Measurements from ENCODE around the gene SCARB1. TPM values are rescaled to one million over a fixed set of nuclear protein-coding genes. Genes with fewer than 3 reads are reported as not detected.
A peak's percentile ranks its signal among the peaks of the same experiment; 100 is the strongest.

SCARB1 gene
- total RNA-seq, 1 experiment from 2014 or later, result 31.3 TPM

DNA sequence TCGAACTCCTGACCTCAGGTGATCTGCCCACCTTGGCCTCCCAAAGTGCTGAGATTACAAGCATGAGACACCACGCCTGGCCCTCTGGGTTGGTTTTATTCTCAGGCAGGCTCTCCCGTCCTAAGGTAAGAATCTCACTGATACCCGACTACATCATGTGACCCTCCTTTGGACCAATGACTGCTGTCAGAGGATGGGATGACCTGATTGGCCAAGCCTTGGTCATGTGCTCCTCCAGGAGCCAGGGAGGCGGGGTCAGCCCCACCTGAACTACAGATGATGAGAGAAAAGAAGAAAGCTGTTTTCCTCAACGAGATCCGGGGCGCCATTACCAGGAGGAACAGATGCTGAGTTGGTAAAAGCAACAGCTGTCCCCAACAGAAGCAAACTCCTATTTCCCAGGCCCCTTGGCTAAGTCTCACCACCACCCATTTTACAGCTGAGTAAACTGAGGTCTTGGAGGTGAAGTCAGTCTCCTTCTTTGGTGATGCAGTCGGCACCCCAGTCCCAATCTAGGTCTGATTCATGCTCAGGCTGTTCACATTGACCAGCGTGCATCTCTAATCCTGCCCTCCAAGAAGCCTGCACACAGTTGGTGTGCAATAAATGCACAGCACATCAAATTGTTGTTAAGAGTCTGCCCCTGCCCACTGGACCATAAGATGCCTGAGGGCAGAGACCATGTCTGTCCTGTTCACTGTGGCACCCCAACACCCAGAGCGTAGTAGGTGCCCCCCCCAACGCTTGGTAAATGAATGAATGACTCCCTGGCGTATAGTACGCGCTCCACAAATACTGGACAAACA is 118.8 kb downstream of the SCARB1 start:
- Histone ChIP-seq H3K27ac (ENCODE audit: insufficient read length, low read depth, low read length) (no peak overlapping the region), H2BK12ac (ENCODE audit: insufficient read length, low read depth, low read length) (no peak overlapping the region), H3K79me1 (ENCODE audit: insufficient read depth, low read depth, low read length, poor library complexity, severe bottlenecking) (no peaks in the 10 kb centered on the region), H3K27me3 (ENCODE audit: insufficient read depth, low read length) (no peaks in the 10 kb centered on the region), H3K23ac (ENCODE audit: insufficient read length, low read depth, low read length) (no peak overlapping the region), H3K56ac (ENCODE audit: insufficient read length, low read depth, low read length) (no peak overlapping the region), H3K79me2 (ENCODE audit: insufficient read depth, low read length) (no peaks in the 10 kb centered on the region), H4K8ac (replicated peaks; ENCODE audit: insufficient read length, low read depth, low read length) (no peak overlapping the region), H3K9ac (ENCODE audit: extremely low read depth, insufficient read length, low read length) (no peak overlapping the region), H2BK15ac (ENCODE audit: low read depth, low read length) (no peak overlapping the region), H4K91ac (ENCODE audit: insufficient read length, low read depth, low read length) (no peak overlapping the region), H3K18ac (ENCODE audit: insufficient read length, low read depth, low read length) (no peak overlapping the region), H3K4me2 (ENCODE audit: insufficient read depth, insufficient read length, low read length) (no peak overlapping the region), H2AK5ac (ENCODE audit: insufficient read length, low read length) (no peak overlapping the region), H4K5ac (ENCODE audit: insufficient read length, low read depth, low read length) (no peak overlapping the region), H2BK5ac (ENCODE audit: insufficient read length, low read length) (no peak overlapping the region), H3K14ac (ENCODE audit: insufficient read depth, low read length) (no peak overlapping the region), H4K20me1 (ENCODE audit: control insufficient read depth, insufficient read depth, insufficient read length) (no peaks in the 10 kb centered on the region), H3K4ac (ENCODE audit: low read depth, low read length) (no peak overlapping the region), H2BK20ac (ENCODE audit: low read depth, low read length, poor library complexity, severe bottlenecking) (no peak overlapping the region), H3T11ph (ENCODE audit: low read length) (no peak overlapping the region), H2BK120ac (ENCODE audit: low read depth, low read length, poor library complexity, severe bottlenecking) (no peak overlapping the region), H3K4me1 (ENCODE audit: insufficient read depth, low read length) (no peaks in the 10 kb centered on the region; the same call in 1 of the 2 replicates), H3K9me3 (ENCODE audit: control insufficient read depth, low read depth, low read length) (no peaks in the 10 kb centered on the region), H3K23me2 (ENCODE audit: insufficient read length, low read depth, low read length, poor library complexity, severe bottlenecking) (no peaks in the 10 kb centered on the region), H2AFZ (ENCODE audit: low read length) (no peak overlapping the region)
- no peaks in the 10 kb centered on the region for H3K36me3 Mint-ChIP-seq (ENCODE audit: insufficient read depth in 1 of 3, low read depth in 3 of 3)
- peak overlapping the region in 1 of 2 experiments; percentile 56; a peak in 1 of 5 replicates for H3K4me3 Mint-ChIP-seq
- H3K27me3 Mint-ChIP-seq (ENCODE audit: low read depth), result no peaks in the 10 kb centered on the region; the same call in none of the 2 replicates
- peak overlapping the region in 2 of 3 experiments; percentile 87 to 90; a peak in 4 of 7 replicates for H3K27ac Mint-ChIP-seq
- no peaks in the 10 kb centered on the region; a peak in 1 of 5 replicates for H3K9me3 Mint-ChIP-seq
- WGBS (ENCODE audit: extremely low coverage, insufficient read length, low lambda C conversion rate), result no CpG with 5 or more reads among the region's 15 CpGs
- TF ChIP-seq, protein P1, sequence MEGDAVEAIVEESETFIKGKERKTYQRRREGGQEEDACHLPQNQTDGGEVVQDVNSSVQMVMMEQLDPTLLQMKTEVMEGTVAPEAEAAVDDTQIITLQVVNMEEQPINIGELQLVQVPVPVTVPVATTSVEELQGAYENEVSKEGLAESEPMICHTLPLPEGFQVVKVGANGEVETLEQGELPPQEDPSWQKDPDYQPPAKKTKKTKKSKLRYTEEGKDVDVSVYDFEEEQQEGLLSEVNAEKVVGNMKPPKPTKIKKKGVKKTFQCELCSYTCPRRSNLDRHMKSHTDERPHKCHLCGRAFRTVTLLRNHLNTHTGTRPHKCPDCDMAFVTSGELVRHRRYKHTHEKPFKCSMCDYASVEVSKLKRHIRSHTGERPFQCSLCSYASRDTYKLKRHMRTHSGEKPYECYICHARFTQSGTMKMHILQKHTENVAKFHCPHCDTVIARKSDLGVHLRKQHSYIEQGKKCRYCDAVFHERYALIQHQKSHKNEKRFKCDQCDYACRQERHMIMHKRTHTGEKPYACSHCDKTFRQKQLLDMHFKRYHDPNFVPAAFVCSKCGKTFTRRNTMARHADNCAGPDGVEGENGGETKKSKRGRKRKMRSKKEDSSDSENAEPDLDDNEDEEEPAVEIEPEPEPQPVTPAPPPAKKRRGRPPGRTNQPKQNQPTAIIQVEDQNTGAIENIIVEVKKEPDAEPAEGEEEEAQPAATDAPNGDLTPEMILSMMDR (conservative IDR thresholded peaks at IDR 0.05), result no peak
- H3K4me1 Mint-ChIP-seq, result peaks cover 20 to 42% of the 10 kb centered on the region in 2 experiments
- DNase-seq, result peak; percentile 91
